Testis (tissue), 2 donors: ENCODE results near the gene CABP4.

Source experiments
- POLR2A ChIP-seq: fragments of 450-650 bp; IDR thresholded peaks from one replicate; pipeline ENCODE4 v1.6.1; 2017; ENCODE audit warnings: antibody characterized with exemption, mild to moderate bottlenecking, moderate library complexity
- TF ChIP-seq, protein P1 (sequence below), 3 experiments: fragments of 450-650 bp in 2 of 3; fragments of 200-600 bp in 1 of 3; sonication (generic) in 1 of 3; IDR thresholded peaks; one replicate each; pipeline ENCODE4 v1.5.1; 2016 to 2019; ENCODE audit warnings: antibody characterized with exemption in 3 of 3, mild to moderate bottlenecking in 2 of 3, moderate library complexity in 1 of 3

DNA sequence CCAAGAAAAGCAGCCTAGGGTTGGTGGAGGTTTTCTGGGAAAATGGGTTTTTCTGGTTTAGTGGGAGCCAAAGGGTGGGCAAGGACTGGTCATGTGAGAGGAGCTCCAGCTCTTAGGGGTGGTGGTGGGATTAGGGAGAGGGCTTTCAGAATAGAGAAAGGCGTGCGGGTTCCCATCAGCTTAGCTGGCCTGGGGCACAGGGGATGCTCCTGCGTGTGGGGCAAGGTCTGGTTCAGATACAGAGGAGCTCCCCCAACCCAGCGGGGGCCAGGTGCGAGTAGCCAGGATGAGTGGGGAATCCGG, 13.3 kb downstream of the CABP4 start:
- TF ChIP-seq, protein P1, sequence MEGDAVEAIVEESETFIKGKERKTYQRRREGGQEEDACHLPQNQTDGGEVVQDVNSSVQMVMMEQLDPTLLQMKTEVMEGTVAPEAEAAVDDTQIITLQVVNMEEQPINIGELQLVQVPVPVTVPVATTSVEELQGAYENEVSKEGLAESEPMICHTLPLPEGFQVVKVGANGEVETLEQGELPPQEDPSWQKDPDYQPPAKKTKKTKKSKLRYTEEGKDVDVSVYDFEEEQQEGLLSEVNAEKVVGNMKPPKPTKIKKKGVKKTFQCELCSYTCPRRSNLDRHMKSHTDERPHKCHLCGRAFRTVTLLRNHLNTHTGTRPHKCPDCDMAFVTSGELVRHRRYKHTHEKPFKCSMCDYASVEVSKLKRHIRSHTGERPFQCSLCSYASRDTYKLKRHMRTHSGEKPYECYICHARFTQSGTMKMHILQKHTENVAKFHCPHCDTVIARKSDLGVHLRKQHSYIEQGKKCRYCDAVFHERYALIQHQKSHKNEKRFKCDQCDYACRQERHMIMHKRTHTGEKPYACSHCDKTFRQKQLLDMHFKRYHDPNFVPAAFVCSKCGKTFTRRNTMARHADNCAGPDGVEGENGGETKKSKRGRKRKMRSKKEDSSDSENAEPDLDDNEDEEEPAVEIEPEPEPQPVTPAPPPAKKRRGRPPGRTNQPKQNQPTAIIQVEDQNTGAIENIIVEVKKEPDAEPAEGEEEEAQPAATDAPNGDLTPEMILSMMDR (IDR thresholded peaks at IDR 0.05), result no peak
- TF ChIP-seq POLR2A, result no peak
